Spleen (tissue), 11 donors: Measurements from ENCODE around the gene SHC3. TPM values are rescaled to one million over a fixed set of nuclear protein-coding genes. Genes with fewer than 3 reads are reported as not detected.

Experiments
- DNase-seq: peaks from one replicate; pipeline ENCODE4 v3.0.0-alpha.2; 2020
- H3K27ac ChIP-seq, 8 donors: fragments of 200-600 bp; sonication (generic) in 7 of 8; 1 replicate in 4 of 8; 2 replicates in 4 of 8; pipeline versions ENCODE4 v1.5.0 to v1.8.0; 2016 to 2021; ENCODE audit warnings: inconsistent platforms in 4 of 8, mild to moderate bottlenecking in 4 of 8, moderate library complexity in 1 of 8
- H3K27me3 ChIP-seq, 7 donors: fragments of 200-600 bp; sonication (generic) in 6 of 7; replicated peaks in 1 of 7; 1 replicate in 4 of 7; 2 replicates in 3 of 7; pipeline versions ENCODE4 v1.5.0 to v1.8.0; 2016 to 2021; ENCODE audit warnings: inconsistent platforms in 3 of 7, mild to moderate bottlenecking in 1 of 7
- H3K36me3 ChIP-seq, 6 donors: fragments of 200-600 bp; sonication (generic) in 5 of 6; 1 replicate in 4 of 6; 2 replicates in 2 of 6; pipeline versions ENCODE4 v1.5.0 to v1.8.0; 2016 to 2021; ENCODE audit warnings: inconsistent platforms in 2 of 6
- H3K4me1 ChIP-seq, 6 donors: fragments of 200-600 bp; sonication (generic) in 5 of 6; 1 replicate in 3 of 6; 2 replicates in 3 of 6; pipeline versions ENCODE4 v1.5.0 to v1.8.0; 2016 to 2021; ENCODE audit warnings: inconsistent platforms in 3 of 6
- H3K4me3 ChIP-seq, 8 donors: fragments of 200-600 bp; sonication (generic) in 7 of 8; 1 replicate in 4 of 8; 2 replicates in 4 of 8; pipeline versions ENCODE4 v1.5.0 to v1.8.0; 2016 to 2021; ENCODE audit warnings: inconsistent platforms in 4 of 8, mild to moderate bottlenecking in 4 of 8, moderate library complexity in 2 of 8
- H3K9me3 ChIP-seq, 8 donors: fragments of 200-600 bp; sonication (generic) in 7 of 8; 1 replicate in 4 of 8; 2 replicates in 4 of 8; pipeline versions ENCODE4 v1.5.0 to v1.8.0; 2016 to 2021; ENCODE audit warnings: inconsistent platforms in 4 of 8
- POLR2A ChIP-seq, 3 donors: fragments of 450-650 bp; IDR thresholded peaks; one replicate each; pipeline ENCODE4 v1.5.1; 2017; ENCODE audit warnings: antibody characterized with exemption in 3 of 3, mild to moderate bottlenecking in 1 of 3
- POLR2AphosphoS5 ChIP-seq, 3 donors: sonication (generic); formaldehyde crosslinking; IDR thresholded peaks; one replicate each; pipeline ENCODE4 v1.5.1; 2017; ENCODE audit warnings: antibody characterized with exemption in 3 of 3
- WGBS, 5 donors: extraction: QIAGEN DNeasy Blood & Tissue Kit in 3 of 5; methylation state at CpG; one replicate each; pipeline versions ENCODE4 v1.1.5 to v1.1.7; 2013 to 2018; 5-methylcytosine and 5-hydroxymethylcytosine counted together
- intact Hi-C: fragments of 100-400 bp; cut with DNase I; formaldehyde crosslinking; loops from one replicate; pipeline ENCODE4 v1.15.0; 2023; ENCODE audit warnings: low total_unique reads
- polyA plus RNA-seq, 3 donors: library from polyadenylated mRNA; stranded (reverse); fragments of 200-250 nt; gene quantifications; one replicate each; pipeline ENCODE4 v1.2.1, GENCODE V29; 2013
- total RNA-seq, 7 donors: library from RNA; depleted of rRNA in 3 of 7; stranded (reverse); fragments of >200 nt in 3 of 7; fragmentation: NEBNext Ultra II Directional in 4 of 7; extraction: Animal tissue kit (Norgen Biotek cat#: 25700) in 4 of 7; gene quantifications; one replicate each; pipeline versions ENCODE4 v1.1.0 to v1.2.1, GENCODE V29; 2016 to 2021
- TF ChIP-seq, protein P1 (sequence below), 11 experiments: fragments of 200-600 bp in 7 of 11; fragments of 450-650 bp in 4 of 11; sonication (generic) in 4 of 11; IDR thresholded peaks in 8 of 11; conservative IDR thresholded peaks in 3 of 11; 1 replicate in 7 of 11; 2 replicates in 4 of 11; pipeline versions ENCODE4 v1.4.0 to v1.8.0; 2016 to 2021; ENCODE audit warnings: antibody characterized with exemption in 11 of 11, inconsistent platforms in 4 of 11, mild to moderate bottlenecking in 1 of 11
- donor health status: healthy with polysubstance abuse.
- donor health status: DM: no; HTN: no; CAD: no; lungs with moderate emphysema.
- donor health status: DM: no; HTN: no; CAD: no.
- donor health status: Bipolar disorder and iron deficiency.
- donor health status: healthy.
- donor health status: DM: no; HTN: no; CAD: no.
- donor health status: DM: yes; HTN: yes; CAD: no.

Gene SHC3
- total and polyA plus RNA-seq, 10 donors = 0.03 to 0.70 (median 0.07) TPM; not detected in 1

DNA sequence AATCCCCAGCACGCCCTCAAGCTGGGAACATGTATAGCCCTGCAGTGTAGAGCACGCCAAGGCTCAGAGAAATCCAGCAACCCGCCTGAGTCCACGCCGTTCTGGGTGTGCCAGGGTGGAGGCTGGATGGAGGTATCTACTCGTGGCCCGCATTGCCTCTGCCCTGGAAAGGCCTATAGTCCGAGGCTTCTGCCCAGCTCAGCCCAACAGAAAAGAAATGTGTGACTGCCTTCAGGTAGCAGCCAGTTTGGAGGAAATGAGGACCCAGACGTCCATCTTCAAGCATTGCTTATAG lies 169.1 kb downstream of the SHC3 start:
- H3K27ac ChIP-seq = no peak overlapping the region
- no peaks in the 10 kb centered on the region for H3K9me3 ChIP-seq
- TF ChIP-seq, protein P1, sequence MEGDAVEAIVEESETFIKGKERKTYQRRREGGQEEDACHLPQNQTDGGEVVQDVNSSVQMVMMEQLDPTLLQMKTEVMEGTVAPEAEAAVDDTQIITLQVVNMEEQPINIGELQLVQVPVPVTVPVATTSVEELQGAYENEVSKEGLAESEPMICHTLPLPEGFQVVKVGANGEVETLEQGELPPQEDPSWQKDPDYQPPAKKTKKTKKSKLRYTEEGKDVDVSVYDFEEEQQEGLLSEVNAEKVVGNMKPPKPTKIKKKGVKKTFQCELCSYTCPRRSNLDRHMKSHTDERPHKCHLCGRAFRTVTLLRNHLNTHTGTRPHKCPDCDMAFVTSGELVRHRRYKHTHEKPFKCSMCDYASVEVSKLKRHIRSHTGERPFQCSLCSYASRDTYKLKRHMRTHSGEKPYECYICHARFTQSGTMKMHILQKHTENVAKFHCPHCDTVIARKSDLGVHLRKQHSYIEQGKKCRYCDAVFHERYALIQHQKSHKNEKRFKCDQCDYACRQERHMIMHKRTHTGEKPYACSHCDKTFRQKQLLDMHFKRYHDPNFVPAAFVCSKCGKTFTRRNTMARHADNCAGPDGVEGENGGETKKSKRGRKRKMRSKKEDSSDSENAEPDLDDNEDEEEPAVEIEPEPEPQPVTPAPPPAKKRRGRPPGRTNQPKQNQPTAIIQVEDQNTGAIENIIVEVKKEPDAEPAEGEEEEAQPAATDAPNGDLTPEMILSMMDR (IDR thresholded peaks at IDR 0.05 in 8 of 11, conservative IDR thresholded peaks at IDR 0.05 in 3 of 11) = no peak
- no peak for TF ChIP-seq POLR2A (IDR thresholded peaks at IDR 0.05)
- TF ChIP-seq POLR2AphosphoS5 (IDR thresholded peaks at IDR 0.05) = no peak
- H3K4me3 ChIP-seq = no peak overlapping the region
- no peaks in the 10 kb centered on the region for H3K4me1 ChIP-seq
- H3K36me3 ChIP-seq = peaks cover 0 to 13% (median 0%) of the 10 kb centered on the region in 6 donors
- WGBS, 5 donors = 90 to 97% (median 93%) methylated on average over 9 of the region's 9 CpGs
- intact Hi-C loops = loop anchor here (10.0 kb wide), 1 partner anchor 285 kb away; no protein-coding TSS in a partner anchor
- no peak for DNase-seq
- peaks cover 0 to 9% (median 0%) of the 10 kb centered on the region in 7 donors for H3K27me3 ChIP-seq

DNA sequence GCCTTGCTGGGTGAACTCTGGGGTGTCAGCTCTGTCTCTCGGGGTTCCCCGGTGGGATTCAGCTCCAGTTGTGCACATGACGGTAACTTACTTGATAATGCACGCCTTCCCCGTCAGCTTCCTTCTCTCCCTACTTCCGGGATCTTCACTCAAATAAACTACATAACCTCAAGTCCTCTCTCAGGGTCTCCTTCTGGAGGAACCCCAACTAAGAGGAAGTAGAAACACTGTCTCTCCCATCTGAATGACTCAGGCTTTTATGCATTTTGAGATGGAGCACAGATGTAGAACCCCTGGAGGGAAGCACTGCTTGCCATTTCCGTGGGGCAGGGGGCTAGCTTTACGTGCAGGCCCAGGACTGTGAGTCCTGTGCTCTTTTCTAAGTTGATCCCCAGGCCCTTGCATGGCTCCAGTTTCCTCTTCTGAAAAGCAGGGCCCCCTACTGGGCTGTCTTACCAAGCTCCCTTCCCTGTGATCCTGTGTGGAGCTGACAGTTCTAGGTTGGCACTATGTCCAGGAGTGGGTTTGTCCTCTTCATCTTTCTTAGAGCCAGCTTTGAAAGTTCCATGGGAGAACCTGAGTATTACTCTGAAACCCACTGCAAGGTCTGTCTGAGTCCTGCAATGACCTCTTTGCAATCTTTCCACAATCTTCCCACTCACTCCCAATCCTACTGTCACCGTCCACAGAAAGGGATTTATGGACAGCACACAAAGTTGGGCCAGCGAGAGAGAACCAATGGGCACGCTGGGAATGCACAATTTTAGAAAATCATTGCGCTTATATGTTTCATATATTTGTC lies 169.7 kb downstream of the SHC3 start:
- H3K4me3 ChIP-seq = no peak overlapping the region
- H3K27ac ChIP-seq = no peak overlapping the region
- peaks cover 0 to 5% (median 0%) of the 10 kb centered on the region in 7 donors for H3K27me3 ChIP-seq
- intact Hi-C loops = loop anchor here (10.0 kb wide), 1 partner anchor 284 kb away; no protein-coding TSS in a partner anchor
- peaks cover 0 to 18% (median 0%) of the 10 kb centered on the region in 6 donors for H3K36me3 ChIP-seq
- no peak for DNase-seq
- H3K4me1 ChIP-seq = no peaks in the 10 kb centered on the region
- no peaks in the 10 kb centered on the region for H3K9me3 ChIP-seq
- TF ChIP-seq POLR2AphosphoS5 (IDR thresholded peaks at IDR 0.05) = no peak
- TF ChIP-seq, protein P1 (IDR thresholded peaks at IDR 0.05 in 8 of 11, conservative IDR thresholded peaks at IDR 0.05 in 3 of 11) = no peak
- no peak for TF ChIP-seq POLR2A (IDR thresholded peaks at IDR 0.05)
- WGBS, 5 donors = 56 to 74% (median 72%) methylated on average over 12 of the region's 12 CpGs

- no peak overlapping the region for H3K4me3 ChIP-seq
- H3K27ac ChIP-seq = no peak overlapping the region
- TF ChIP-seq POLR2AphosphoS5 (IDR thresholded peaks at IDR 0.05) (no peak), POLR2A (IDR thresholded peaks at IDR 0.05) (no peak)
- TF ChIP-seq, protein P1 (IDR thresholded peaks at IDR 0.05 in 8 of 11, conservative IDR thresholded peaks at IDR 0.05 in 3 of 11) = no peak
- peaks cover 0 to 26% (median 0%) of the 10 kb centered on the region in 6 donors for H3K36me3 ChIP-seq
- no peaks in the 10 kb centered on the region for H3K4me1 ChIP-seq
- no peak for DNase-seq
- H3K9me3 ChIP-seq = no peaks in the 10 kb centered on the region
- intact Hi-C loops = loop anchor here (10.0 kb wide), 1 partner anchor 283 kb away; no protein-coding TSS in a partner anchor
- H3K27me3 ChIP-seq = peaks cover 0 to 5% (median 0%) of the 10 kb centered on the region in 7 donors
- WGBS, 5 donors = 78 to 91% (median 83%) methylated on average over 9 of the region's 9 CpGs
Observed at GRCh38 chr9:89008055-89008743, 170.4 kb downstream of the SHC3 start.
